Osteoblast (primary cell): Measurements from ENCODE around the gene SASH3. TPM values are rescaled to one million over a fixed set of nuclear protein-coding genes. Genes with fewer than 3 reads are reported as not detected.

ENCODE experiments used
- DNase-seq: peaks from one replicate; pipeline ENCODE4 v3.0.0; 2011; ENCODE audit warnings: low spot score, mixed read lengths; ENCODE audit not compliant: insufficient read length; ENCODE audit errors: missing footprints
- H2AFZ ChIP-seq: 2 replicates; pipeline ENCODE4 v1.6.0; 2011; ENCODE audit warnings: mild to moderate bottlenecking, low read length
- H3K27ac ChIP-seq: 2 replicates; pipeline ENCODE4 v1.5.1; 2011; ENCODE audit warnings: mild to moderate bottlenecking, low read depth, low read length, moderate library complexity
- H3K27me3 ChIP-seq: 2 replicates; pipeline ENCODE4 v1.6.0; 2012; ENCODE audit warnings: mild to moderate bottlenecking, control low read depth, inconsistent platforms, low read length, moderate library complexity; ENCODE audit not compliant: insufficient read depth
- H3K36me3 ChIP-seq: 2 replicates; pipeline ENCODE4 v1.5.1; 2011; ENCODE audit warnings: mild to moderate bottlenecking, low read length, control low read depth, moderate library complexity; ENCODE audit not compliant: insufficient read depth
- H3K4me1 ChIP-seq: 2 replicates; pipeline ENCODE4 v1.5.1; 2011; ENCODE audit warnings: mild to moderate bottlenecking, low read length, control low read depth, moderate library complexity; ENCODE audit not compliant: insufficient read depth
- H3K4me2 ChIP-seq: 2 replicates; pipeline ENCODE4 v1.6.0; 2011; ENCODE audit warnings: mild to moderate bottlenecking, low read length; ENCODE audit not compliant: insufficient read depth
- H3K4me3 ChIP-seq: fragments of 200-600 bp; sonication (generic); 3 replicates; pipeline ENCODE4 v1.5.1; 2012; ENCODE audit warnings: mild to moderate bottlenecking, low read length, inconsistent platforms; ENCODE audit not compliant: insufficient read depth
- H3K79me2 ChIP-seq: 2 replicates; pipeline ENCODE4 v1.6.0; 2012; ENCODE audit warnings: mild to moderate bottlenecking, low read length, control low read depth, inconsistent platforms; ENCODE audit not compliant: insufficient read depth
- H3K9me3 ChIP-seq: 2 replicates; pipeline ENCODE4 v1.5.1; 2011; ENCODE audit warnings: low read depth, low read length, control low read depth
- H4K20me1 ChIP-seq: 2 replicates; pipeline ENCODE4 v1.6.0; 2012; ENCODE audit warnings: mild to moderate bottlenecking, low read length, control low read depth; ENCODE audit not compliant: insufficient read depth
- CTCF ChIP-seq: IDR thresholded peaks from 2 replicates; pipeline ENCODE4 v1.5.1; 2011; ENCODE audit warnings: mild to moderate bottlenecking, low read depth, low read length, moderate library complexity; ENCODE audit errors: extremely low read depth
- total RNA-seq: library from RNA; depleted of rRNA; stranded (reverse); fragments of >200 nt; gene quantifications from 2 replicates; pipeline ENCODE4 v1.2.3, GENCODE V29; 2012

Gene SASH3
- total RNA-seq, 1 donor, result not detected

GRCh38 chrX:129785160-129785947 is 5.6 kb downstream of the SASH3 start:
- Histone ChIP-seq H2AFZ (no peak overlapping the region), H3K79me2 (no peaks in the 10 kb centered on the region), H3K4me1 (no peaks in the 10 kb centered on the region), H3K27ac (no peak overlapping the region), H3K36me3 (no peaks in the 10 kb centered on the region), H3K27me3 (no peaks in the 10 kb centered on the region), H4K20me1 (no peaks in the 10 kb centered on the region), H3K4me2 (no peak overlapping the region), H3K4me3 (no peak overlapping the region), H3K9me3 (no peaks in the 10 kb centered on the region)
- TF ChIP-seq CTCF, result no peak
- peak; percentile 36 for DNase-seq

- Histone ChIP-seq H3K79me2 (no peaks in the 10 kb centered on the region), H3K27ac (no peak overlapping the region), H3K4me1 (no peaks in the 10 kb centered on the region), H3K4me3 (no peak overlapping the region), H3K27me3 (no peaks in the 10 kb centered on the region), H3K4me2 (no peak overlapping the region), H4K20me1 (no peaks in the 10 kb centered on the region), H3K9me3 (no peaks in the 10 kb centered on the region), H3K36me3 (no peaks in the 10 kb centered on the region), H2AFZ (no peak overlapping the region)
- no peak for TF ChIP-seq CTCF
- peak; percentile 32 for DNase-seq
Observed at GRCh38 chrX:129786210-129786651, 6.5 kb downstream of the SASH3 start.

GRCh38 chrX:129787336-129788055 is 7.7 kb downstream of the SASH3 start:
- H4K20me1 ChIP-seq, result no peaks in the 10 kb centered on the region
- H3K4me3 ChIP-seq, result no peak overlapping the region
- no peaks in the 10 kb centered on the region for H3K36me3 ChIP-seq
- DNase-seq, result peak; percentile 49
- no peaks in the 10 kb centered on the region for H3K4me1 ChIP-seq
- H3K27me3 ChIP-seq, result no peaks in the 10 kb centered on the region
- no peak overlapping the region for H3K4me2 ChIP-seq
- no peaks in the 10 kb centered on the region for H3K9me3 ChIP-seq
- H3K27ac ChIP-seq, result no peak overlapping the region
- H2AFZ ChIP-seq, result no peak overlapping the region
- no peak for TF ChIP-seq CTCF
- no peaks in the 10 kb centered on the region for H3K79me2 ChIP-seq

GRCh38 chrX:129788527-129788926 is 8.8 kb downstream of the SASH3 start:
- H3K27me3 ChIP-seq, result no peaks in the 10 kb centered on the region
- no peaks in the 10 kb centered on the region for H3K4me1 ChIP-seq

More at GRCh38 chrX:129788527-129788926, 8.8 kb downstream of the SASH3 start:
- Histone ChIP-seq H3K27ac (no peak overlapping the region), H3K79me2 (no peaks in the 10 kb centered on the region), H2AFZ (no peak overlapping the region), H3K4me3 (no peak overlapping the region), H4K20me1 (no peaks in the 10 kb centered on the region), H3K9me3 (no peaks in the 10 kb centered on the region), H3K36me3 (no peaks in the 10 kb centered on the region), H3K4me2 (no peak overlapping the region)
- TF ChIP-seq CTCF, result no peak
- DNase-seq, result no peak
